HEK293 (cell line): Measurements from ENCODE around the gene UPK1A.

Experiments
- CTCF ChIA-PET: fragments of 350-600 bp; formaldehyde crosslinking; extraction: SDS; loops from one replicate; lab custom pipeline; 2021; ENCODE audit warnings: antibody characterized with exemption; lab: Yijun Ruan, JAX
- POLR2A ChIA-PET: fragments of 300-600 bp; formaldehyde crosslinking; extraction: SDS; loops from one replicate; lab custom pipeline; 2020; ENCODE audit warnings: antibody characterized with exemption, inconsistent platforms; lab: Yijun Ruan, JAX
- H3K27ac ChIP-seq: fragments of 200-500 bp; sonication (Bioruptor generic); 2 replicates; pipeline ENCODE4 v1.5.1; 2014; ENCODE audit warnings: low read depth, low read length, control low read depth, inconsistent platforms; ENCODE audit errors: extremely low read depth
- H3K36me3 ChIP-seq, 2 experiments: fragments of 200-500 bp in 1 of 2; sonication (Bioruptor generic) in 1 of 2; 1 replicate in 1 of 2; 2 replicates in 1 of 2; pipeline ENCODE4 v1.5.1; 2014 to 2017; ENCODE audit warnings: inconsistent platforms in 2 of 2, low read length in 2 of 2; ENCODE audit not compliant: control insufficient read depth in 2 of 2, insufficient read depth in 1 of 2
- H3K4me1 ChIP-seq: fragments of 200-500 bp; sonication (Bioruptor generic); 2 replicates; pipeline ENCODE4 v1.5.1; 2014; ENCODE audit warnings: mild to moderate bottlenecking, low read length, inconsistent platforms; ENCODE audit not compliant: control insufficient read depth, insufficient read depth
- H3K4me3 ChIP-seq: 2 replicates; pipeline ENCODE4 v1.5.1; 2011; ENCODE audit warnings: low read depth, mild to moderate bottlenecking, control low read depth, low read length, moderate library complexity
- H3K9me3 ChIP-seq: fragments of 200-500 bp; sonication (Bioruptor generic); 2 replicates; pipeline ENCODE4 v1.5.1; 2014; ENCODE audit warnings: low read depth, low read length, inconsistent platforms; ENCODE audit not compliant: control insufficient read depth, insufficient read depth
- ELK4 ChIP-seq: IDR thresholded peaks from 2 replicates; pipeline ENCODE4 v1.6.1; 2011; ENCODE audit warnings: mild to moderate bottlenecking, low read depth, low read length, borderline replicate concordance
- PATZ1 ChIP-seq: fragments of 450-650 bp; formaldehyde crosslinking; IDR thresholded peaks from 2 replicates; pipeline ENCODE4 v1.5.1; 2016; ENCODE audit warnings: missing biosample characterization, missing genetic modification characterization
- ZBTB21 ChIP-seq: fragments of 450-650 bp; formaldehyde crosslinking; IDR thresholded peaks from 2 replicates; pipeline ENCODE4 v1.5.1; 2017; ENCODE audit warnings: missing biosample characterization, missing genetic modification characterization
- ZIC2 ChIP-seq: fragments of 450-650 bp; formaldehyde crosslinking; IDR thresholded peaks from 2 replicates; pipeline ENCODE4 v1.5.1; 2016; ENCODE audit warnings: missing biosample characterization, missing genetic modification characterization
- ZNF16 ChIP-seq: fragments of 450-650 bp; formaldehyde crosslinking; IDR thresholded peaks from 2 replicates; pipeline ENCODE4 v1.5.1; 2016; ENCODE audit warnings: low read depth, missing biosample characterization, missing genetic modification characterization
- ZNF169 ChIP-seq: fragments of 450-650 bp; formaldehyde crosslinking; IDR thresholded peaks from 2 replicates; pipeline ENCODE4 v1.5.1; 2016; ENCODE audit warnings: missing biosample characterization, missing genetic modification characterization
- ZNF223 ChIP-seq: fragments of 450-650 bp; formaldehyde crosslinking; IDR thresholded peaks from 2 replicates; pipeline ENCODE4 v1.5.1; 2016; ENCODE audit warnings: missing biosample characterization, missing genetic modification characterization
- ZNF280C ChIP-seq: fragments of 450-650 bp; formaldehyde crosslinking; IDR thresholded peaks from 2 replicates; pipeline ENCODE4 v1.5.1; 2016; ENCODE audit warnings: missing biosample characterization, missing genetic modification characterization
- ZNF341 ChIP-seq: fragments of 450-650 bp; formaldehyde crosslinking; IDR thresholded peaks from 2 replicates; pipeline ENCODE4; 2016; ENCODE audit warnings: low read depth, missing biosample characterization, missing genetic modification characterization
- ZNF394 ChIP-seq: fragments of 450-650 bp; formaldehyde crosslinking; IDR thresholded peaks from 2 replicates; pipeline ENCODE4 v1.5.1; 2016; ENCODE audit warnings: missing biosample characterization, missing genetic modification characterization, mild to moderate bottlenecking, moderate library complexity, borderline replicate concordance
- ZNF398 ChIP-seq: fragments of 450-650 bp; formaldehyde crosslinking; IDR thresholded peaks from 2 replicates; pipeline ENCODE4 v1.5.1; 2017; ENCODE audit warnings: missing biosample characterization, missing genetic modification characterization
- ZNF423 ChIP-seq: fragments of 450-650 bp; formaldehyde crosslinking; IDR thresholded peaks from 2 replicates; pipeline ENCODE4 v1.5.1; 2016; ENCODE audit warnings: missing biosample characterization, missing genetic modification characterization
- ZNF510 ChIP-seq: fragments of 450-650 bp; formaldehyde crosslinking; IDR thresholded peaks from 2 replicates; pipeline ENCODE4 v1.5.1; 2018; ENCODE audit warnings: mild to moderate bottlenecking, missing genetic modification characterization, missing biosample characterization; ENCODE audit not compliant: insufficient replicate concordance
- ZNF518A ChIP-seq: fragments of 450-650 bp; formaldehyde crosslinking; conservative IDR thresholded peaks from 2 replicates; pipeline ENCODE4 v1.5.1; 2016; ENCODE audit warnings: low read depth, missing biosample characterization, missing genetic modification characterization
- ZNF548 ChIP-seq: fragments of 450-650 bp; formaldehyde crosslinking; IDR thresholded peaks from 2 replicates; pipeline ENCODE4 v1.5.1; 2016; ENCODE audit warnings: missing biosample characterization, missing genetic modification characterization
- ZNF561 ChIP-seq: fragments of 450-650 bp; IDR thresholded peaks from 2 replicates; pipeline ENCODE4 v1.5.1; 2018; ENCODE audit warnings: missing biosample characterization, missing genetic modification characterization, borderline replicate concordance
- ZNF664 ChIP-seq: fragments of 450-650 bp; formaldehyde crosslinking; IDR thresholded peaks from 2 replicates; pipeline ENCODE4 v1.5.1; 2016; ENCODE audit warnings: missing biosample characterization, missing genetic modification characterization
- ZNF843 ChIP-seq: fragments of 450-650 bp; formaldehyde crosslinking; IDR thresholded peaks from 2 replicates; pipeline ENCODE4 v1.5.1; 2016; ENCODE audit warnings: missing biosample characterization, missing genetic modification characterization

The UPK1A gene

GRCh38 chr19:35620001-35620400, 46.3 kb upstream of the UPK1A start:
- Histone ChIP-seq H3K36me3 (peaks cover 86 to 97% of the 10 kb centered on the region in 2 experiments), H3K4me3 (no peak overlapping the region), H3K27ac (0 out of 2 replicates have a peak overlapping the region, but pooled peaks have one; percentile 4), H3K4me1 (no peaks in the 10 kb centered on the region), H3K9me3 (no peaks in the 10 kb centered on the region)
- POLR2A ChIA-PET: interaction anchor here (0.6 to 2.1 kb wide), 4 partner anchors 8 to 267 kb away, joined by 3 to 5 read pairs (median 4); partner anchors contain the start of genes COX6B1 and RBM42
- CTCF ChIA-PET: interaction anchor here (0.6 to 1.5 kb wide), 3 partner anchors 64 to 83 kb away, joined by 3 to 7 read pairs (median 4); no protein-coding TSS in a partner anchor
- no peak for TF ChIP-seq ZNF394 (tag by site-specific recombination)
- no peak for TF ChIP-seq ZNF664 (tag by site-specific recombination)
- TF ChIP-seq ZNF843 (tag by site-specific recombination): no peak

GRCh38 chr19:35621708-35622107, 44.6 kb upstream of the UPK1A start:
- POLR2A ChIA-PET: interaction anchor here (4.1 kb wide), 1 partner anchor 10 kb away, joined by 25 read pairs; the partner anchor contains the start of gene HAUS5
- H3K4me1 ChIP-seq: no peaks in the 10 kb centered on the region
- no peak overlapping the region for H3K27ac ChIP-seq
- H3K4me3 ChIP-seq: no peak overlapping the region
- H3K9me3 ChIP-seq: no peaks in the 10 kb centered on the region
- TF ChIP-seq PATZ1 (tag by site-specific recombination) (no peak), ZNF518A (no peak), ZNF16 (tag by site-specific recombination) (no peak), ZNF398 (tag by site-specific recombination) (no peak), ZIC2 (no peak), ZNF169 (tag by site-specific recombination) (no peak)
- TF ChIP-seq, all 188 proteins: peak for 0
- CTCF ChIA-PET: interaction anchor here (0.7 kb wide), 1 partner anchor 269 kb away, joined by 3 read pairs; no protein-coding TSS in a partner anchor
- peaks cover 69 to 97% of the 10 kb centered on the region in 2 experiments for H3K36me3 ChIP-seq

GRCh38 chr19:35622750-35623149, 43.6 kb upstream of the UPK1A start:
- no peak overlapping the region for H3K4me3 ChIP-seq
- H3K27ac ChIP-seq: peak overlapping the region; percentile 36; the same call in 1 of the 2 replicates
- CTCF ChIA-PET: interaction anchor here (0.6 to 1.5 kb wide), 4 partner anchors 10 to 1736 kb away, joined by 3 to 7 read pairs (median 4); partner anchors contain the start of gene HAUS5
- H3K4me1 ChIP-seq: peaks cover 3% of the 10 kb centered on the region
- H3K9me3 ChIP-seq: no peaks in the 10 kb centered on the region
- POLR2A ChIA-PET: interaction anchor here (0.9 to 4.1 kb wide), 6 partner anchors 9 to 80 kb away, joined by 3 to 25 read pairs (median 9); partner anchors contain the start of genes COX6B1 and HAUS5
- H3K36me3 ChIP-seq: peaks cover 59 to 88% of the 10 kb centered on the region in 2 experiments
- TF ChIP-seq ZBTB21 (no peak), ZNF423 (tag by site-specific recombination) (no peak), ELK4 (no peak), ZNF341 (tag by site-specific recombination) (no peak), ZNF561 (no peak), ZNF280C (tag by site-specific recombination) (no peak), ZNF223 (tag by site-specific recombination) (no peak), ZNF510 (tag by site-specific recombination) (no peak), ZNF548 (tag by site-specific recombination) (no peak)
